GM12891 (cell line): ENCODE results near the gene YIPF6. TPM values are rescaled to one million over a fixed set of nuclear protein-coding genes. Genes with fewer than 3 reads are reported as not detected.

Source experiments
- DNase-seq: peaks from one replicate; pipeline ENCODE4 v3.0.0; 2011; ENCODE audit warnings: low spot score; ENCODE audit not compliant: insufficient read length
- FAIRE-seq: peaks from 2 replicates; lab custom pipeline; 2011; peaks lifted over from hg19 to GRCh38; lab: Jason Lieb, UNC
- PAX5 ChIP-seq: IDR thresholded peaks from 2 replicates; pipeline ENCODE4 v1.6.1; 2011; ENCODE audit warnings: low read length, moderate library complexity, mild to moderate bottlenecking; ENCODE audit not compliant: insufficient read depth, severe bottlenecking
- POLR2A ChIP-seq: IDR thresholded peaks from 2 replicates; pipeline ENCODE4 v1.6.1; 2011; ENCODE audit warnings: low read depth, low read length, control low read depth
- POLR2AphosphoS5 ChIP-seq: IDR thresholded peaks from 2 replicates; pipeline ENCODE4 v1.6.1; 2011; ENCODE audit warnings: low read depth, low read length, control low read depth
- POU2F2 ChIP-seq: IDR thresholded peaks from 2 replicates; pipeline ENCODE4 v1.6.1; 2011; ENCODE audit warnings: low read depth, mild to moderate bottlenecking, control low read depth, low read length, moderate library complexity
- SPI1 ChIP-seq: IDR thresholded peaks from 2 replicates; pipeline ENCODE4 v1.6.1; 2011; ENCODE audit warnings: low read depth, low read length, control low read depth
- TAF1 ChIP-seq: IDR thresholded peaks from 2 replicates; pipeline ENCODE4 v1.6.1; 2011; ENCODE audit warnings: low read depth, low read length, control low read depth
- polyA plus RNA-seq: library from polyadenylated mRNA; unstranded; fragments of >200 nt; gene quantifications from one replicate; pipeline ENCODE4 v1.2.1, GENCODE V29; 2012; ENCODE audit warnings: low read depth, missing spikeins, inconsistent platforms; ENCODE audit not compliant: missing spikeins

Gene YIPF6, protein sequence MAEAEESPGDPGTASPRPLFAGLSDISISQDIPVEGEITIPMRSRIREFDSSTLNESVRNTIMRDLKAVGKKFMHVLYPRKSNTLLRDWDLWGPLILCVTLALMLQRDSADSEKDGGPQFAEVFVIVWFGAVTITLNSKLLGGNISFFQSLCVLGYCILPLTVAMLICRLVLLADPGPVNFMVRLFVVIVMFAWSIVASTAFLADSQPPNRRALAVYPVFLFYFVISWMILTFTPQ
- 3.8 TPM for polyA plus RNA-seq

DNA sequence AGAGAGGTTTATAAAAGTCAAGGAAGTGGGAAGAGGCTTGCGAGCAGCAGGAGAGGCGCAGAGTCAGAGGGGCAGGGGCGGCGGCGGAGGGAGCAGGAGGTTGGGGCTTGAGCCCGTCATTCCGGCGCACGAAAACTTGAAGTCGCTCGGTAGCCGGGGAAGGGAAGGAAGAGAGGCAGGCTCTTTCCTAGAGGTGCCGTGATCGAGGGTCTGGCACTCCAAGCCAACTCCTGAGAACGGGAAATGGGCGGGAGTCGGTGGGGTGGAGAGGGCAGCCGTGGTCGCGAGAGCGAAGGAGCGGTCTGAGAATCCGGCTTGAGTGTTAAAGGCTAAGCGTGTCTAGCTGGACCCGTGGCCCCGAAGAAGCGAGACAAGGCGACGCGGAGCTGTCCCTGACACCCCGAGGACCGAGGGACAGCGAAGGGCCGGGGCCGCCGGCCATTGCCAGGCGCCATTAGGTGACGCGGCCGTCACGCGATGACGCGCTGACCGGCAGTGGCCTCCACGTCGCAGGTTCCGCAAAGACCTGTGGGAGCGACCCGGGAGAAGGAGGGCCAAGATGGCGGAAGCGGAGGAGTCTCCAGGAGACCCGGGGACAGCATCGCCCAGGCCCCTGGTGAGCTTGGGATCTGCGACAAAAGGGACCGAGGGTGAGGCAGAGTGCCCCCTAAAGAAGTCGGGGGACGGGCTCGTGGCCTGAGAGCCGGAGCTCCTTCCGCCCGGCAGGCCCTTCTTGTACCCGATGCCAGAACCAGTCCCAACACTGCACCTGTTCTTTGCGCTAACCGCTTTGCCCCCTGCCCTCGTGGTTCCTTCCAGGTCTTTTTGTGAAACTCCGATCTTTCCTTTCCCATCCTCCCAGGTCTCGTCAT lies at the start of gene YIPF6:
YIPF6 (plus strand) TSS at position 544 of the 872 bp plus-strand sequence; CDS start at position 560, 16 bp downstream.
- TF ChIP-seq POLR2AphosphoS5: peak; percentile 86
- peak; percentile 93 for TF ChIP-seq POLR2A
- no peak; the same call in 1 of the 2 replicates for TF ChIP-seq POU2F2
- no peak for TF ChIP-seq PAX5
- TF ChIP-seq TAF1: peak; percentile 89
- no peak for TF ChIP-seq SPI1
- DNase-seq (peak; percentile 39), FAIRE-seq (peak; percentile 90)

DNA sequence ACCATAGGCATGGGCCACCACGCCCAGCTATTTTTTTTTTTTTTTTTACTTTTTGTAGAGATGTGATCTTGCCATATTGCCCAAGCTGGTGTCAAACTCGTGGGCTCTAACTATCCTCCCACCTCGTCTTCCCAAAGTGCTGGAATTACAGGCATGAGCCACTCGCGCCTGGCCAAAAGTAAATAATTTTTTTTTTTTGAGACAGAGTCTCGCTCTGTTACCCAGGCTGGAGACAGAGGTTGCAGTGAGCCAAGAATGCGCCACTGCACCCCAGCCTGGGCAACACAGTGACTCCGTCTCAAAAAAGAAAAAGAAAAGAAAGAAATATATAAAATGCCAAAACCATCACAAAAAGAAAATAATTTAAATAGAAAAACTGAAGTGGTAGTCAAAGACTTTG lies 47.1 kb upstream of the YIPF6 start:
- TF ChIP-seq SPI1 (no peak), TAF1 (no peak), POLR2A (no peak), POLR2AphosphoS5 (no peak), PAX5 (no peak), POU2F2 (no peak)
- FAIRE-seq (no peak), DNase-seq (no peak)

DNA sequence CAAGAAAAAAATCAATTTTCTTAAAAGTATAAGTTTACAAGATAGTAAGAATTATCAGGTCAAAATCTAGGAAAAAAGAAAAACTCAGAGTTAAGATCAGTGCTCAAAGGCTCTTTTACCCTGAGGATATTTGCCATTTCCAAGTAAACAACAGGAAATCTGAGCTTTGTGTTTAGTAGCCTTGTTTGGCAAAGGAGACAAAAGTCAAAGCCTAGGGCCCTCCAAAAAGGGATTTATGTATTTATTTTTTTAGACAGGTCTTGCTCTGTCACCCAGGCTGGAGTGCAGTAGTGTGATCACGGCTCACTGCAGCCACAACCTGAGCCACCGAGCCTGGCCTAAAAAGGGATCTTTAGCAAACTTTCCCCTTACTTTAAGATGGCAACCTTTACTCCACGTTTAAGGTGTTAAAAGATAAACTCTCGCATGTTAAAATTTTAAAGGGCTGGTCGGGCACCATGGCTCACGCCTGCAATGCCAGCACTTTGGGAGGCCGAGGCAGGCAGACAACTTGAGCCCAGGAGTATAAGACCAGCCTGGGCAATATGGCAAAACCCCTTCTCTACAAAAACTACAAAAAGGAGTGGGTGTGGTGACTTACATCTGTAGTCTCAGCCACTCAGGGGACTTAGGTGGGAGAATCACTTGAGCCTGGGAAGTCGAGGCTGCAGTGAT lies 44.2 kb upstream of the YIPF6 start:
- FAIRE-seq (no peak), DNase-seq (no peak)
- TF ChIP-seq POLR2A: no peak
- no peak for TF ChIP-seq POLR2AphosphoS5
- no peak for TF ChIP-seq TAF1
- no peak for TF ChIP-seq PAX5

DNA sequence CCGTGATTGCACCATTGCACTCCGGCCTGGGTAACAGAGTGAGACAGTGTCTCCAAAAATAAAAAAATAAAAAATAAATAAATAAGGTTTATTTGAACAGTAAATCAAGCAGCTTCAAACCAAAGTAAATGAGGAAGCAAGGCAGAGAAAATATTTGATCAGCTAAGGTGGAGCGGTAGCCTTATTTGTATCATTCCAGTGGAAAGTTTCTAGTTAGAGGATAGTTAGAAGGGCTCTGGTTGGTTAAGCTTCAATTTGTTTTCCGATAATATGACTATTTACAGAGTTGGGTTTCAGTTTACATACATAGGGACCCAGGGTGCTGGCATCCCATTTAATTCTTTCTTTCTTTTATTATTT lies 43.7 kb upstream of the YIPF6 start:
- FAIRE-seq: no peak
- TF ChIP-seq PAX5 (no peak), SPI1 (no peak), TAF1 (no peak), POU2F2 (no peak), POLR2AphosphoS5 (no peak), POLR2A (no peak)

DNA sequence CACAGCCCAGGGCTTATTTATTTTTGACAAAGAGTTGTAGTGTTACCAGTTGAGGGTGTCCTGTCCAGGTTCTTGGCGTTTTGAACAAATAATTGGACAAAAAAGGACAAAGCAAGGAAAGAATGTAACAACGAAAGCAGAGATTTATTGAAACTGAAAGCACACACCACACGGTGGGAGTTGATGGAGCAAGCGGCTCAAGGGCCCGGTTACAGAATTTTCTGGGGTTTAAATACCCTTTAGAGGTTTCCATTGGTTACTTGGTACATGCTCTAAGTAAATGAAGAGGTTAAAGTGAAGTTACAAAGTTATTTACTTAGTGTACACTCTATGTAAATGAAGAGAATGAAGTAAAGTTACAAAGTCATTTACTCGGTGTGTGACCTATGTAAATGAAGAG lies 37.8 kb upstream of the YIPF6 start:
- DNase-seq (no peak), FAIRE-seq (no peak)
- TF ChIP-seq POLR2AphosphoS5 (no peak), POLR2A (no peak), POU2F2 (no peak), PAX5 (no peak), SPI1 (no peak), TAF1 (no peak)

More for the DNA sequence above, 43.7 kb upstream of the YIPF6 start:
- DNase-seq: no peak

DNA sequence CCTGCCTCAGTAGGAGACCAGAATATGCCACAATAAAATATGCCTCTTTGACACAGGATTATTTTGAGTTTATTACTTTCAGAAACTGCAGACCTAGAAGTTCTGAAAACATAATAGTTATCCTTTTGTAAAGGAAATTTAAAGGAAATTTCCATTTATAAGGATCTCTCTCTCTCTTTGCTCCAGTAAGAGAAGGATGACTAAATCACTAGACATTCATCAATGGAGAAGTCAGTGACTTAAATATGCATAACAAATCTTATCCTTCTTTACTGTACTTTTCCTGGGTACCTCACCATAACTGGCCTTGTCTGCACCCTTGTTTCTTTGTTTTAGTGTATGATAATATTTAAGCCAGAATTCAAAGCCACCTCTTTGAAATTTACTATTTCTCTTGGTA lies 37.3 kb upstream of the YIPF6 start:
- FAIRE-seq: no peak
- DNase-seq: no peak
- TF ChIP-seq POU2F2 (no peak), TAF1 (no peak)

DNA sequence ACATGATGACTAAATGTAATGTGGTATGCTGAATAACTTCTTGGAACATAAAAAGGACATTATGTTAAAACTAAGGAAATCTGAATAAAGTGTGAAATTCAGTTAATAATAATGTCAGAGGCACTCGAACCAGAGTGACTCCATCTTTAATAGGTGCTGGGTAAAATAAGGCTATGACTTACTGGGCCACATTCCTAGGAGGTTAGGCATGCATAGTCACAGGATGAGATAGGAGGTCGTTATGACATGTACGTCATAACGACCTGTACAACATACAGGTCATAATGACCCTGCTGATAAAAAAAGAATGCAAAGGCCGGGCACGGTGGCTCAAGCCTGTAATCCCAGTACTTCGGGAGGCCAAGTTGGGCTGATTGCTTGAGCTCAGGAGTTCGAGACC lies 36.7 kb upstream of the YIPF6 start:
- FAIRE-seq: no peak
- DNase-seq: no peak
- TF ChIP-seq POLR2A (no peak), SPI1 (no peak), POU2F2 (no peak), TAF1 (no peak), PAX5 (no peak), POLR2AphosphoS5 (no peak)

DNA sequence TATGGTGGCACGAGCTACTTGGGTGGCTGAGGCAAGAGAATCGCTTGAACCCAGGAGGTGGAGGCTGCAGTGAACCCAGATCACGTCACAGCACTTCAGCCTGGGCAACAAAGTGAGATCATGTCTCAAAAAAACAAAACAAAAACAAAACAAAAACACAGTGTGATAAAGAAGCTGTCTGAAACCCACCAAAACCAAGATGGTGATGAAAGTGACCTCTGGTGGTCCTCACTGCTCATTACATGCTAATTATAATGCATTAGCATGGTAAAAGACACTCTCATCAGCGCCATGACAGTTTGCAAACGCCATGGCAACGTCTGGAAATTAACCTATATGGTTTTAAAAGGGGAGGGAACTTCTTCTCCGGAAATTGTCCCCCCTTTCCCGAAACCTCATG lies 36.2 kb upstream of the YIPF6 start:
- peak; percentile 64 for FAIRE-seq
- TF ChIP-seq SPI1 (no peak), TAF1 (no peak), POLR2A (no peak), POU2F2 (peak; percentile 21; the same call in 1 of the 2 replicates)

DNA sequence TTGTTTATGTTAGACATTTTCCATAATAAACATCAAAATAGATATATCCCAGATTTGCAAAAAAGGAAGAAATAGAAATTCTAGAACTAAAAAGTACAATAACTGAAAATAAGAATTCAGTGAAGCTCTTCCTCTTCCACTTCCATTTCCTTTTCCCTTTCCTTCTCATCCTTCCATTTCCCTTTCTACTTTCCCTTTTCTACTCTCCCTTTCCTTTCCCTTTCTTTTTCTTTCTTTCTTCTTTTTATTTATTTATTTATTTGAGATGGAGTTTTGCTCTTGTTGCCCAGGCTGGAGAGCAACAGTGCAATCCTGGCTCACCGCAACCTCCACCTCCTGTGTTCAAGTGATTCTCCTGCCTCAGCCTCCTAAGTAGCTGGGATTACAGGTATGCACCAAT lies 35.0 kb upstream of the YIPF6 start:
- TF ChIP-seq TAF1 (no peak), SPI1 (no peak), POLR2A (no peak), PAX5 (no peak), POU2F2 (no peak), POLR2AphosphoS5 (no peak)
- DNase-seq (no peak), FAIRE-seq (no peak)

More for the DNA sequence above, 36.2 kb upstream of the YIPF6 start:
- DNase-seq: no peak
